GDM1 (cell line): ENCODE results near the gene ABLIM2.

ENCODE experiments used
- DNase-seq: peaks from one replicate; lab custom pipeline; 2025; lab: John Stamatoyannopoulos, UW

The ABLIM2 gene

GRCh38 chr4:8158710-8159536, at the start of gene ABLIM2:
Gene ABLIM2, minus strand, starts transcription at chr4:8158813. Its CDS starts 124 bp downstream, at chr4:8158689.
- DNase-seq: peak; percentile 98

DNA sequence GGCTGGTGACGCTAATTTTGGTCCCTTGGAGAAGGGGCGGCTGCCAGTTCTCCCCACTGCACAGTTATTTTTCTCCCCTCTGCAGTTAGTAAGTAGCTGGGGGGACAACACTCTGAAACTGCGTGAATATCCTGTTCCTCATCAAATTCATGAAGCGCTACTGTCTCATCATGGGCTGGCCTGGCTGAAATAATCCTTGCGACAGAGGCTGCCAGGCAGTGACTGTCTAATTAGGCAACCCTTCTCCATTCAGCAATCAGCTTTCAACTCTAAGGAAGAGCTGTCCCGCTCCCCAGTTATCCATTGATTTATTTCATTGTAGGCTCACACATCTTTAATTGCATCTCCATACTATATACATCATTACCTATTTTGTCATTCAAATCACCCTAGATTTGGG, 48.7 kb upstream of the ABLIM2 start:
- DNase-seq: no peak

- DNase-seq: peak; percentile 77
Measured at GRCh38 chr4:8205749-8206611, 47.4 kb upstream of the ABLIM2 start.

DNA sequence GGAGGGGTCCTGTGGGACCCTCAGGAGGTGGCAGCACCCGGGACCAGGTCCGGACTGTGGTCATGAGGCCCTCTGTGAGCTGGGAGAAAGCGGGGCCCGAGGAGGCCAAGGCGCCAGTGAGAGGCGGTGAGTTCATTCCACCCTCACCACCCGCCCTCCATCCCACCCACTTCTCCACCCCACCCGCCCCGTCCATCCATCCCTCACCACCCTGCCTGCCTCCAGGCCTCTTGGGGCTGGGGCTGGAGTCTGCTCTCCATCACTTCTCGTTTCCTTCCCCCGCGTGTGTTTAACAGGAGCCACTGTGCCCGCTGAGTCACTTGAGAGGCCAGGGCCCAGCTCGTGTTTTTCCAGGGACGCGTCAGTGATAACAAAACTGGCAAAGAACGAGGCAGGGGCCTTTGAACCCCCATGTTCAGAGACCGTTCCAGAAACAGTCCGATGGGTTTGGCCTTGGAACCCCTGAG, 46.7 kb upstream of the ABLIM2 start:
- DNase-seq: peak; percentile 54

DNA sequence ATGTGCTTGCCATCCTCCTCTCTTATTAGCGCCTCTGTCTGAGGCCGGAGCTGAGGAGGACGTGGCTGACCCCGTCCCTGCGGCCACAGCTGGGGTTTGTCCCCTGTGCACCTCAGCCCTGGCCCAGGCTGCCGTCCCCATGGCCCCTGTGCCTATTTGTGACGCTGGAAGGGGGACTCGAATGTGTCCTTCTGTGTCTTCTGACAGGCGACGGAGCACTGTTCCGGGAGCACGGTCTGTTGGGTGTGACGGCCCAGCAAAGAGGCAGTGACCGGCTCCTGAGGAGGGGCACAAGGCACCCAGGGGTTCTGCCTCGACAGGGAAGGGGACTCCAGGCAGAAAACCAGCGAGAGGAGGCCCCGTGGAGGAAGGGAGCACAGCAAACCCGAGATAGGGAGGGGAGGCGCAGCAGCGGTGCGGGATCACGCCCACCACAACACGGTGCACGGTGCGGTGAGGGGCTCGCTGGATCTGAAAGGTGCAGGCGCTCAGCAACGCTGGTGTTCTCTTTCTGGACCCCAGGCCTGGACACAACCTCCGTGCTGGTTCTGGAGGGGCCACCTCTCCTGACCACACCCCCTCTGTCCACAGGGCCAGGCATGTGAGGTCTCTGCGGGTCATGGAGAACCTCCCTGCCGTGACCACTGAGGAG, 46.1 kb upstream of the ABLIM2 start:
- no peak for DNase-seq

DNA sequence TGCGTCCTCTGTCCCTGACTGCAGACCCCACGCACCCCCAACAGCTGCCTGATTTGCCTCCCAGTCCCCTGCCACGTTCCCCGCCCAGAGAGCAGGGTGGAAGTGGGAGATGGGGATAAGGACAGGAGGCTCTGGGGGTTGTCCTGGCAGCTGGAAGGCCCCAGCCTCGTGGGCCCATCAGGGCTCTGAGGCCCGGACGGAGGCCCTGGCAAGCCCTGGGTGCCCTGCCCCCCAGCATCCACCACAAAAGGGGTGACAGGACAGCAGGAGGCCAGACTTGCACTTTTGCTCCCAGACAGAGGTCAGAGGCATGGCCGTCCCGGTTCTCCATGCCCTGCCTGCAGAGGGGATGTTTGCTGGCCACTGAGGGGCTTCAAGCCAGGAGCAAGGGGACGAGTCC, 45.2 kb upstream of the ABLIM2 start:
- no peak for DNase-seq

GRCh38 chr4:8203052-8203401, 44.4 kb upstream of the ABLIM2 start:
- no peak for DNase-seq

DNA sequence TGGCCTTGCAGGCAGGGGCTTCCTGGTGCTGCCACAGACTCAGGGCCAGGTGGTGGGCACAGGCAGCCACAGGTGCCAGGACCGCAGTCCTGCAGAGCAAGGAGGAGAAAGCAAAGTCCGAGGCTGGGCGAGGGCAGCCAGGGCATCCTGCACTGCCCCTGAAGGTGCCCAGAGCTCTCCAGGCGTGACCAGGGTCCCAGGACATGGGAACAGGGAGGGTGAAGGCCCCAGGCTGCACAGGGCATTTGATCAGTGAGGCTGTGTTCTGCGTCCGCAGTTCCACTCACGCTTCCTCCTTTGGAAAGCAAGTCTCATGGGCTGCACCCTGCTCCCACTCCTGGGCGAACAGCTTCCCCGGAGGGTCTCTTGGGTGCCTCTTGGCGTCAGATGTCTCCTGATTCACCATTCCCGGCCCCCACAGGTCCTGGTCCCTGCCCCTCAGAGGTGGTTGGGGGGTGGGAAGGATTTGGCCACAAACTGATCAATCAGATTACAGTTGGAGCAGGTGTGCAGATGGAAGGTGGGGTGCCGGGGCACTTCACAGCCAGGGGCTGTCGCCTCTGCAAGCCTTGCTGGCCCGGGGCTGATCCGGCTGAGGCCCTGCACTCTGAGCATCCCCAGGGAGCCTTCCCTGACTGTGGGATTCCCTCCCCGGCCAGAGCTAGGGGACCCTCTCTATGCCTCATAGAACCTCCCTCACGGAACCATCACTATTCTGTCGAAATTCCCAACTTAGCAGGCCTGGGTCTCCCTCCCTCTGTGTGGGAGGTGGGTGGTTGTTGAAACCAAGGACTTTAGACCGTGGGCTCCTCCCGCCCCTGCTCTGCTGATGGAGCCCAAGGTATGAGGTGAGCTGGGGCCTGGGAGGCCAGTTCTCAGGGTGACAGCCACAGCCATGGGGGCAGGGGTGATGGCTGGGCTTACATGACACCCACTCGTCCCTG, 43.8 kb upstream of the ABLIM2 start:
- DNase-seq: no peak

DNA sequence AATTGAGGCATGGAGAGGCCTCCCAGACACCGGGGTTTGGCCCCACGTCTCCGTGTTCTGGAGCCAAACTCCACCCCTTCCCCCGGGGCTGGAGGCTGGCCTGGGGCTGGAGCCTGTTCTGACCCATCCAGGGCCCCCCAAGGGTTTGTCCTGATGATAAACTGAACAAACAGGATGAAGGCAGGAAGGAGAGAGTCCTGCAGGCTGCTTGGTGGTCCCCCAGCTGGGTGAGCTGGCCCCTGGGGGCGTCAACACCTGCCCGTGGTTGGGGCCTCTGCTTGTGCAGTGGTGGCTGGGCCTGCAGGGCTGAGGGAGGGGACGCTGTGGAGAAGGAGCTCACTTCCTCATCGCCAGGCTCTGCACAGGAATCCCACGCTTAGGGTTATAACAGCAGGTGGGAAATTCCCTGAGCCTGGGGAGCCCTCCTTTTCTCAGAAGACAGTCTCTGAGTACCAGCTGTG, 42.7 kb upstream of the ABLIM2 start:
- peak; percentile 37 for DNase-seq

- no peak for DNase-seq
Measured at GRCh38 chr4:8200302-8200975, 41.8 kb upstream of the ABLIM2 start.

GRCh38 chr4:8199594-8200301, 41.1 kb upstream of the ABLIM2 start:
- DNase-seq: no peak

DNA sequence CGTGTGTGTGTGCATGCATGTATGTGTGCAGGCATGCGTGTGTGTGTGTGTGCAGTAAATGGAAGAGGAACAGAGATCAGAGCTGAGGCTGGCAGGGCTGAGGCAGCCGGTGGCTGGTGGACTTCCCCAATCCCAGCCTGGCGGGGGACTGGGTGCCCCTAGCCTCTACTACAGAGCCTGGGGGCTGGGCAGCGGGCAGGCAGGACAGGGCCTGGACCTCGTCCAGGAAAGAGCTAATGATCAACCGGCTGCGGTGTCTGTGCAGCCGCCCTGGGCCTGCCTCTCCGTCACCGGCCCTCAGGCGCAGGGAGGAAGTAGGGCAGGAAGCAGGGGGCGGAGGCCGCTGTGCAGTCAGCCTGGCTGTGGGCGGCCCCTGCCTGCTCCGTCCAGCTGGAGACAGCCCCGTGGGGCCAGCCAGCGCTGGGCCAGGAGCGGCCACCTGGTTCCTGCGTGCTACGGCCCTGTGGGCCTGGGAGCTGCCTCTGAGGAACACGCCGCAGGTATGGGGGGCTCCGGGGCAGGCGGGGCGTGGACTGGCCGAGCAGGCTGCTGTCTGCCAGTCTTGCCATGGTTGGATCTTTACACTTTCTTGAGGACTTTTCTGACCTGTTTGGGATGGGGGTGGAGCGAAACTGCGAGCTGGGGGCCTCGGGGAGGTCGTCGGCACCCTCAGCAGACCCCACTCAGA, 40.4 kb upstream of the ABLIM2 start, which contains the start of gene SH3TC1:
Gene SH3TC1, plus strand, starts transcription at position 385 of the 688 bp plus-strand sequence. CDS start 5,905 bp downstream, outside the sequence.
- DNase-seq: peak; percentile 92

DNA sequence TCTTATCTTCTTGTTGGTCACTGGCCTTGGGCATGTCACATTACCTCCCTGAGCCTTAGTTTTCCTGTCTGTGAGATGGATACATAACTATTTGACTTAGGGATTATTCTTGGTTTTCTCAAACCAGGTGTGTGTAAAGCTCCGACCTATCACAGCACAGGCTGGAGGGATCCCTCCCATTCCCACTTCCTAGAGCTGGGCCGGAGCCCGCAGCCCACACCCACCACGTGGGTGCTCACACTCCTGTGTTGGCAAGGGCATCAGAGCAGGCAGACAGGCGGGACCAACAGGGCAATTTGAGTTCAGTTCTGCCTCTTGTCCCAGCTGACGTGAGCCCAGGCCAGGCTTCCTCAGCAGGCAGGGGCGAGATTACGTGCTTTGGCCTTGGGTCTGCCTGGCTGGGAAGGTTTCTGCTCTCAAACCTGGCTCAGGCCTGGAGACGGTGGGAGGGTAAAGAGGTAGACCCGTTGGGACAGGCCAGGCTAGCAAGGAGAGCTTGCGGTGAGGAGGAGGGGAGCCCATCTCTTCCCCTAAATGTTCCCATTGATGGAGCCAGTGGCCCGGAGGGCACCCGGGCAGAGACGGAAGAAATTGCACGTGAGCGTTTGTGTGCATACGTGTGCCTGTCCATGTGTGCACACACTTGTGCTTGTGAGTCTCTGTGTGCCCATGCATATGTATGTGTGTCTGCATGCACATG, 39.7 kb upstream of the ABLIM2 start:
- no peak for DNase-seq

- DNase-seq: no peak
Measured at GRCh38 chr4:8197521-8197920, 38.9 kb upstream of the ABLIM2 start.

GRCh38 chr4:8195841-8196458, 37.3 kb upstream of the ABLIM2 start:
- DNase-seq: no peak

- no peak for DNase-seq
Measured at GRCh38 chr4:8195431-8195830, 36.8 kb upstream of the ABLIM2 start.

GRCh38 chr4:8194306-8195242, 36.0 kb upstream of the ABLIM2 start:
- DNase-seq: no peak
